GM19240 (cell line): ENCODE measurements around the gene ASH1L.
"Not testable (repeated sequence)": the region's sequence is repeated elsewhere in the genome, so short reads cannot be mapped to it uniquely, and the experiment has no call there.

Source experiments
- DNase-seq: peaks from one replicate; pipeline ENCODE4 v3.0.0; 2011; ENCODE audit warnings: low spot score; ENCODE audit not compliant: insufficient read length

ASH1L gene

GRCh38 chr1:155488419-155488818, 74.2 kb downstream of the ASH1L start:
- DNase-seq, result not testable (repeated sequence)

DNA sequence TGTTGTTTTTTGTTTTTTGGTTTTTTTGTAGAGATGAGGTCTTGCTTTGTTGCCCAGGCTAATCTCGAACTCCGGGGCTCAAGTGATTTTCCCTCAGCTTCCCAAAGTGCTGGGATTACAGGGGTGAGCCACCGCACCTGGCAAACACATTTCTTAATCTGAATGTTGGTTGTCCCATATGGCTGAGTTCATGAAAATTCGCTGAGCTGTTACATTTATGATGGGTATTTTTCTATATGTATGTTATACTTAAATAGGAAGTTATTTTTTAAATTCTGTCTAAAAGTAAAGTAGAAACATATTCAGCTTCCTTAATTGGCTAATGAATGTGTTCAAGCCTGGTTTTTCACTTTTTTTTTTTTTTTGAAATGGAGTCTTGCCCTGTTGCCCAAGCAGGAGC, 75.1 kb downstream of the ASH1L start:
- no peak for DNase-seq

DNA sequence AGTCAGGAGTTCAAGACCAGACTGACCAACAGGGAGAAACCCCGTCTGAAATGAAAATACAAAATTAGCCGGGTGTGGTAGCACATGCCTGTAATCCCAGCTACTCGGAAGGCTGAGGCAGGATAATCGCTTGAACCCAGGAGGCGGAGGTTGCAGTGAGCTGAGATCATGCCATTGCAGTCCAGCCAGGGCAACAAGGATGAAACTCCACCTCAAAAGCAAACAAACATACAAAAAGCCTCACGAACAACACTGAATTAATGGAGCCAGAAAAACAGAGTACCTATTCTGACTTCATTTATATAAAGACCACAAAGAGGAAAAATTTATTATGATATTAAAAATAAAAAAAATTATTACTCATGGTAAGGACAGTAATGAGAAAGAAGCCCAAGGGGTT, 75.7 kb downstream of the ASH1L start:
- DNase-seq, result not testable (repeated sequence)

GRCh38 chr1:155485945-155486344, 76.7 kb downstream of the ASH1L start:
- DNase-seq, result no peak

- no peak for DNase-seq
These were observed 77.4 kb downstream of the ASH1L start for GRCh38 chr1:155485222-155485621.

DNA sequence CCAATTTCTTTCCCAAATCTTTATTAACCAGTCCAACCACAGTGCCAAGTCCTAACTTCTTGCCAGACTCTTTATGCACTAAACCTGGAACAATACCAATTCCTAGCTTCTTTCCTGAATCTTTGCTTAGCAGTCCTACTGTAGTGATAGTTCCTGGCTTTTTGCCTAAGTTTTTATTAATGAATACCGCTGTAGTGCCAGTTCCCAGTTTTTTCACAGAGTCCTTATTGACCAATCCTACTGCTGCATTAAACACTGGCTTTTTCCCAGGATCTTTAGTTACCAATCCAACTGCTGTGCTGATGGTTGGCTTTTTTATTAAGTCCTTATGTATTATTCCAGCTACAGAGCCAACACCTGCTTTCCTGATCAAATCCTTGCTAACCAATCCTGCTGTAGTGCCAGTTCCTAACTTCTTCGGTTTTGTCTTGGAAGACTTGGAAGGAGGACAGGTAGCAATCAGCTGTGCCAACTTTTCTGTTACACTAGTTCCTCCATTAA, 80.8 kb downstream of the ASH1L start:
- DNase-seq, result no peak

DNA sequence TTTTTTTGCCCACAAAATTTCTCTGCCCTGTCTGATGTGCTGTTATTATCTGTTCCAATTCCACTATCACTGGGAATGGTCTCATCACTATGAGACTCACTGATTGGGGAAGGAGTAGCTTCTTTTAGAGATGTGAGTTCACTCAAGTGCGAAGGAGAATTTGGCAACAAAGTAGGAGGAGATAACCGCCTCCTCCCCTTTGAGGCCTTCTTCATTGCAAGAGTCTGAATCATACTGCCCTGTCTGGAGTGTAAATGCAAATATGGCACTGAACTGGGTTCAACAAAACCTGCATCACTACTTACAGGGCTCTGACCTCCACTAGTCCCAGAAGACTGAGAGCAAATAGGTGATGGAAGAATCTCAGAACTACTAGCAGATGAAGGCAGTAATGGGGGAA, 83.4 kb downstream of the ASH1L start:
- no peak for DNase-seq

DNA sequence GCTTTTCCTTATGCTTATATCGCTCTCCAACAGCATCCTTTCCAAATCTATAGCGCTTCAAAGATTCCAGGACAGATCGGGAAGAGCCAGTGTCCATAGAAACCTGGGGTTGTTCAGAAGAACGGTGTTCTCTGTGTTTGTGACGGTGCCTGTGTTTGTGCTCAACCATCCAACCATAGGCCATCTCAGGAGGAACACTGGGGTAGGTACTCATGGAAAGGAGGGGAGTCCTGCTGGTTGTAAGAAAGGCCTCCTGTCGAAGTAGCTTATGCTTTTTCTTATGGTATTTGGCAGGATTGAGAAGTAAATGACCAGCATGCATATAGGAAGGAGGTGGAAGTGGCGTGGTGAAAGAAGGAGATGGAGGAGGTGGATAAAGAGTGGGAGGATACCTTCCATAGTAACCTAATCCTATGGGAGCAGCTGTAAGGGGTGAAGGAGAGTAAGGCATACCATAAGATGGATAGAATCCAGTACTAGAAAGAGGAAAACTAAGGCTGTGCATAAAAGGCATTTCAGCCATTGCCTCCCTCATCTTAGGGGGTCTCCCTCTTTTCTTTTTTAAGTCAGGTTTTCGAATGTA, 84.2 kb downstream of the ASH1L start:
- no peak for DNase-seq

GRCh38 chr1:155474146-155474545, 88.5 kb downstream of the ASH1L start:
- DNase-seq, result no peak

DNA sequence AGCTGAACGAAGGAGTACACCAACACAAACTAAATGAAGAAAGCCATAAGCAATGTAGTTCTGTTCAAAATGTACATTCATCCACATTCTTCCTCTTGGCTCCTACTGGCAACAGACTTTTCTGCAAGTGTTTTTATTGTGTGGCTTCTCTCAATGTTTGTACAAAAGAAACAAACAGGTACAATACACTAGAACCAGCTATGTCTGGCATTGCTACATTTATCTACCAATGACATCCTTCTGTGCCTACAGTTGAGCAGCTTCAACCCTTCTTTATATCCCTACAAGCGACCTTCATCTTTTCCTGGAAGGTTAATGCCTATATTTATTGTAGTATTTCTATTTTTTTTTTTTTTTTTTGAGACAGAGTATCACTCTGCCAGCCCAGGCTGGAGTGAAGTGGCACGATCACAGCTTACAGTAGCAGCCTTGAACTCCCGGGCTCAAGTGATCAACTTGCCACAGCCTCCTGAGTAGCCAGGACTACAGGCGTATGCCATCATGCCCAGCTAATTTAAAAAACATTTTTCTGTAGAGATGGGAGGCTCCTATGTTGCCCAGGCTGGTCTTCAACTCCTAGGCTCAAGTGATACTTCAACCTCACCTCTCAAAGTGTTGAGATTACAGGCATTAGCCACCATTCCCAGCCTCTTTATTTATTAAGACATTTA, 89.3 kb downstream of the ASH1L start:
- no peak for DNase-seq

GRCh38 chr1:155472491-155473083, 90.0 kb downstream of the ASH1L start:
- no peak for DNase-seq

DNA sequence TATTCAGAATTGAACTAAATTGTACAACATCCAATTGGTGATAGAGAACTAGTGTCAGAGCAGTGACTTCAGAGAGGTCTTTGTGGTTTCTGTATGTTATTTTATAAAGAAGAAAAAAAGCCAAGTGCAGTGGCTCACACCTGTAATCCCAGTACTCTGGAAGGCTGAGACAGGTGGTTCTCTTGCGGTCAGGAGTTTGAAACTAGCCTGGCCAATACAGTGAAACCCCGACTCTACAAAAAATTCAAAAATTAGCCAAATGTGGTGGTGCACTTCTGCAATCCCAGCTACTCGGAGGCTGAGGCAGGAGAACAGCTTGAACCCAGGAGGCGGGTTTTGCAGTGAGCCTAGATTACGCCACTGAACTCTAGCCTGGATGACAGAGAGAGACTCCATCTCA, 90.7 kb downstream of the ASH1L start:
- DNase-seq, result no peak

DNA sequence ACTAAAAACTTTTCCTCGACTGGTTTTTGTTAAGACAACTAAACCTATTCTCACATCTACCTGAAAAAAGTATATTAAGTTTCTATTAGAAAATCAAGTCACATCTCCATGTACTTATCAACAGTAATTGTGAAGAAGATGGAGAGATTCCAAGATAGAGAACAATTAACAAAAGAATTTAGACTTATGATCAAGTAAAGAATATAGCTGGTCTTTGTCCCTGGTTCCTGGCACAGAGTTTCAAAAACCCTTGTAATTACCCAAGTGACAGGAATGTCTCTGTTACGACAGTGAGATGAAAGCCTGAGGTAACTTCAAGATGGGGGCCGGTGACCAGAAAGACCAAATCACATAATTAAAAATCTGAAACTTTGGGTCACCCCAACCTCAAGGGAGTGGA, 91.6 kb downstream of the ASH1L start:
- no peak for DNase-seq

GRCh38 chr1:155466996-155467395, 95.6 kb downstream of the ASH1L start:
- DNase-seq, result no peak

DNA sequence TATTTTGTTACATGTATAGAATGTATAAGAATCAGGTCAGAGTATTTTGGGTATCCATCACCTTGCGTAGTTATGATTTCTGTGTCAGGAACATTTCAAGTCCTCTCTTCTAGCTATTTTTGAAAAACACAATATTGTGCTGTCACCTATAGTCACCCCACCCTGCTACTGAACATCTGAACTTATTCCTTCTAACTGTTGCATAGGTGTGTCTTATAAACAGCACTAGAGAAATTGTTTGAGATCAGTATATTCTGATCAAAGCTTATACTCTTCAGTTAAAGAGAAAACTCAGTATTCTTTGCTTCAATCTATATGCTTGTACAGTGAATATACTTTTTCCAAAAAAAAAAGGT, 96.0 kb downstream of the ASH1L start:
- no peak for DNase-seq

DNA sequence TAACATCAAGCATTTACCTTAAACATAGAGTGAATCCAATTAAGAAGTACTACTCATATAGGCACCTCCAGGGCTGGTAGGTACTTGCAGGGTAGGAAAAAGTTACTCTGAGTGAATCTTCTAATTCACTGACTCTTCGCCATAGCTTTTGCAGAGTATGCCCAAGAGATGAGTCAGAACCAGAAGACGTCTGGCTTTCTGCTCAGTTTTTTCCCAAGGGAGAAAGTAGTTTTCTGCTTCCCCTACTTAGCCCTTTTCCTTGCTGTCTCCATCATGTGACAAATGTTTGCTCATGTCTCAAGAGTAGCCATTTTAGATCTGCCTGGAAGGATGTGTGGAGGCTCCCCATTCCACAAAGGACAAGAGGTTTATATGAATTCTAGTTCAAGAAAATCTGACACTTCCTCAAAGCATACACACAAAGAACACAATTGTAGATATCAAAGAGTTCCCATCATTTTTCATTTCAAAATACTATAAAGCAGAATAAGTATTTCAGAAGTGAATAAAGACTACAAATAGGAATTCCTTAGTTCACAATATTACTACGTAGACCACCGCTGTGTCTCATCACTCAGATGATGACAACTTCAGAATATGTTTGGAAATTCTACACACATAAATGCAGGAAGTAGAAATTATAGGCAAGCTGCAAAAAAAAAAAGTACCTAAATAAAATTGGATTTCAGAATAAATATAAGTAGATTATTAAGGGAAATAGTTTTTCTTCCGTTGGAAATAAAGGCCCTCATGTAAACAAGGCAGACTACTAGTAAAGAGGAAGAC, 98.5 kb downstream of the ASH1L start:
- DNase-seq, result no peak

- DNase-seq, result no peak
These were observed 104.5 kb downstream of the ASH1L start for GRCh38 chr1:155458111-155458510.

DNA sequence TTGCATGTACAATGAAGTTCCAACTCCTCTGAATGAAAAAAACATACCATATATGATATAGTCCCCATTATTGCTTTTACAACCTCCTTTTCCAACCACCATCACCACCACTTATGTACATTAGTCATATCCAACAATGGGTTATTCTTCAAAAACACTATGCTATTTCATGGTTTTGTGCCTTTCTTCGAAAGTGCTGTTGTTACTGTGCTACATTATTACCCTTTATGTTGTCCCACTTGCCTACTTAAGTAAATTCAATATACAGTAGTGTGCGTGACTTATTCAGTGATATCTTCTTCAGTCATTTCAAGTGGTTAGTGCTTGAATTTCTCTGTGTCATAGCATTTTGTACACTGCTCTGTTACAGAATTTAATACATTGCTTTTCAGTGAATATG, 105.3 kb downstream of the ASH1L start:
- no peak for DNase-seq

- no peak for DNase-seq
These were observed 106.9 kb downstream of the ASH1L start for GRCh38 chr1:155455588-155456195.

DNA sequence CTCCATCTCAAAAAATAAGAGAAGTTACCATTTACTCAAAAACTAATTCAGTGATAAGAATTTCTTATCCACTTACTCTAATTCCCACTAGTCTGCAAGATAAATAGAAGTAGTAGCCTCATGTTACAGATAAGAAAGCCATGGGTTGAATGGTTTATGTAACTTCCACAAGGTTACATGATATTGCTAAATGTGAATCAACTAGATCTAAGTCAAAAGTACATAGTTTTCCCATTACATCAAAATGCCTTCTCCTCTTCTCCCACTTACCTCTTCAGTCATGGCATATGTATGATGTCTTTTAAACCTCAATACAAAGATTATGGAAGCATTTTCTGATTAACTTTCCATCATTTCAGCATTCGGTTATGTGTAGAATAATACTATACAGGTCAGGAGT, 108.5 kb downstream of the ASH1L start:
- no peak for DNase-seq

- DNase-seq, result no peak
These were observed 109.5 kb downstream of the ASH1L start for GRCh38 chr1:155453141-155453540.

GRCh38 chr1:155451199-155451598, 111.4 kb downstream of the ASH1L start:
- DNase-seq, result no peak
